Right lobe of liver (tissue), 4 donors: ENCODE measurements around the gene PHC3.
"Not testable (repeated sequence)": the region's sequence is repeated elsewhere in the genome, so short reads cannot be mapped to it uniquely, and the experiment has no call there.

Source experiments
- CTCF ChIP-seq, 4 donors: fragments of 200-600 bp in 3 of 4; fragments of 450-650 bp in 1 of 4; IDR thresholded peaks; one replicate each; pipeline versions ENCODE4 v1.5.1 to v1.8.0; 2016 to 2022; ENCODE audit warnings: antibody characterized with exemption in 4 of 4, mild to moderate bottlenecking in 2 of 4
- POLR2A ChIP-seq: fragments of 450-650 bp; IDR thresholded peaks from one replicate; pipeline ENCODE4 v1.6.1; 2017; ENCODE audit warnings: antibody characterized with exemption, mild to moderate bottlenecking
- donor health status: DM: no; HTN: no; CAD: no.
- donor health status: DM: no; HTN: no; CAD: no.
- donor health status: DM: no; HTN: yes; CAD: no.

GRCh38 chr3:170206164-170206762 is 24.7 kb upstream of the PHC3 start:
- TF ChIP-seq CTCF (IDR thresholded peaks at IDR 0.05); POLR2A: not testable (repeated sequence)
